GM18868 (cell line): ENCODE results near the gene ATOH8.

Experiments used
- ATAC-seq: cut with Tn5 transposase; IDR thresholded peaks from one replicate; pipeline ENCODE4 v1.9.1; 2021; ENCODE audit warnings: mild to moderate bottlenecking, moderate library complexity; ENCODE audit not compliant: unreplicated experiment

The ATOH8 gene

DNA sequence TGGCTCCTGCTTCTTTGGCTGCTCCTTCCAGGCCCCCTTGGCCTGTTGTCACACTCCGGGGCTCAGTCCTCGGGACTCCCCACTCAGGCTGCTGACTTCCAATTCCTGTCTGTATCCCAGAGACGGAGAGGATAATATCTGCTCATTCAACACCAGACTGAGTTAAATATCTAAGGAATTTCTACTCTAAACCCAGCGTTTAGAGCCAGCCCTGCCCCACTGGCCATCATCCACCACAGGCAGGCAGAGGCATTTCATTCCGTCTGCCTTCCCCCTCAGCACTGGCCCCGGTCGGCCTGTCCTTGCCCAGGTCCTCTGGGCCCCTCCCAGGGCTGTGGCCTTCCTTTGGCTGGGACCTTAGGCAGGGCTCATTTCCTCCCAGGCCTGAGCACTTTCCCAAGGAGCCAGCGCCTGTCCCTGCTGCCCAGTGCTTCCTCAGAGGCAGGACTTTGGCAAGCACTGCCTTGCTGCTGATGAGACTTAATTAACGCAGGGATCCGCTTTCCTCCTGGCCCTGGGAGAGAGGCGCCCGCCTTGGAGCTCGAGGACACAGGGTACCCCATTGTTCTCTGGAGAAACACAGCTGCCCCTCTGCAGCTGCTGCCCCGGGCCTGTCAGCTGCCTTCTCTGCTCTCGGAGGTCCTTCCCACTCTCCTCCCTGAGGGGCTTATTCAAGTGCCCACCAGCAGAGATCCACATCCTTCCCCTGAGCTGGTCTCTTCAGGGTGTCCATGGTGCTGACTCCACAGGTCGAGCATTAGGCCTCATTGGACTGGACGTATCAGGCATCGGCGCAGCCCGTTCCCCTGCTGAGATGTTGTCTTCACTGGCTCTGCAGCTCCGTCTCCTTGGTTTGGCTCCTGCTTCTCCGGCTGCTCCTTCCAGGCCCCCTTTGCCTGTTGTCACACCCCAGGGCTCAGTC lies 42.8 kb downstream of the ATOH8 start:
- ATAC-seq, result no peak

DNA sequence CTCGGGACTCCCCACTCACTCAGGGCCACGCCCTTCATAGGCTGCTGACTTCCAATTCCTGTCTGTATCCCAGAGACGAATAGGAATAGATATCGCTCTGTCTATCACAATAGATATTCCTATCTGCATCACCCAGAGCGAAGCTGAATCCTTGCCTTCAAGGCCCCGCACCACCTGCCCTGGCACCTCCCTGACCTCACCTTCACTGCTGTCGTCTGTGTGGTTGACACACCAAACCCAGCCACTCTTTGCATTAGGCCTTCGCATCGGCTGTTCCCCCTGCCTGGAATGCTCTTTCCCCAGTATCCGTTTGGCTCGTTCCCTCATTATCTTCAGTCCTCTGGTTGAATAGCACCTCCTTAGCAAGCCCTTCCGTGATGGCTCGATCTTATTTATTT lies 43.5 kb downstream of the ATOH8 start:
- ATAC-seq, result no peak

DNA sequence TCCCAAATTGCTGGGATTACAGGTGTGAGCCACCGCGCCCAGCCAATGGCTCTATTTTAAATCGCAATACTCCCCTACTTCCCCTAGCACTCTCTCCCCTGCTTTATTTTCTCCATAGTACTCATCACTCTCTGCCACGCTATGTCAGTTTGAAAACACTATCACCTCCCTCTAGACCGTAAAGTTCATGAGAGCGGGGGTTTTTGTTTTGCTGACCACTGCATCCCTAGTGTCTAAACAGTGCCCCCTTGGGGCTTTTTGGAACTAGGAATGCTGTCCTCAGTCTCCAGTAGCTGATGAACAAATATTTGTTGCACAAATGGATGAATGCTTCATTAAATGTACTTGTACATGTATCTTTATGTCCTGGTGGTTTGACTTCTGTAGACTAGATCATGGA lies 44.1 kb downstream of the ATOH8 start:
- ATAC-seq, result no peak

DNA sequence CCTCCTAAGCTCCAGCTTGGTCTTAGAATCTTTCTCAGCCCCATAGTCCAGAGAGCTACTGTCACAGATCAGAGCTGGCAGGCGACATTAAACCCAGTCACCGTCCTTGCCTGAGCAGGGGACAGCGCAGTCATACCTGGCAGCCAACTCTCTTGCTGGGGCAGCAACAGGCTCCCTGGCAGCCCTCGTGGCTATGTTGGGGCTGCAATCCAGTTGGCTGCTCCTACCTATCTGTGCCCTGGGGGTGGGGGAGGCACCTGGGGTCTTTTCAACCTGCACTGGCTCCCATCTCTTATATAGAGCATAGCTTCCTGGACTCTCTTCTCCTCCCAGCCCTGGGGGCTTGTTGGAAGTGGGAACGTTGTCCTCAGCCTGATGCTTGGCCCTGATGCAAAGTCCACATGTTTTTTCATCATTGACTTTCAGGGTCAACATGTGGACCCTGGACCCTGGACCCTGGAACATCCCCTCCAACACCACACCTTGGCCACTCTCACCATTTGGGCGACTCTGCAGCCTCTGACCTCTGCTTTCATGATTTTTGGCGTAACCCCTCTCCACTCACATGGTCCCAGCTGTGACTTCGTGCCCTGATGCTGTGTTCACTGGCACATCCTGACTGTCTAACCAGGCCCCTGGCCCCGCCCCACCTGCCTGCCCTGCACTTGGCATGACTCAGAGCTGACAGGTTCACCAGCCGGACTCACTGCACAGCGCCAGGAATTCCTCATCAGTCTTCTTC lies 45.6 kb downstream of the ATOH8 start:
- no peak for ATAC-seq

DNA sequence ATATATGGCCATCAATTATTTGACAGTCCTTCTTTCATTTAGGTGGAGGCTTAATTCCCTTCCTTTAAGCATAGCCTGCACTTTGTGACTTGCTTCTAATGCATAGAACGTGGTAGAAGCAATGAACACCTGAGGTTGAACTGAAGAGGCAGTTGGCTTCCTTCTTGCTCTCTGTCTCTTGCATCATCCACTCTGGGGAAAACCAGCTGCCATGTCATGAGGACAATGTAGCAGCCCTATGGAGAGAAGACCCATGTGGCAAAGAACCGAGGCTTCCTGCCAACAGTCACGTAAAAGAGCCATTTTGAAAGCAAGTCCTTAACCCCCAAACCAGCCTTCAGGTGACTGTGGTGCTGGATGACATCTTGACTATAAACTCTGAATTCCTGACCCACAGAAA lies 46.8 kb downstream of the ATOH8 start:
- no peak for ATAC-seq

DNA sequence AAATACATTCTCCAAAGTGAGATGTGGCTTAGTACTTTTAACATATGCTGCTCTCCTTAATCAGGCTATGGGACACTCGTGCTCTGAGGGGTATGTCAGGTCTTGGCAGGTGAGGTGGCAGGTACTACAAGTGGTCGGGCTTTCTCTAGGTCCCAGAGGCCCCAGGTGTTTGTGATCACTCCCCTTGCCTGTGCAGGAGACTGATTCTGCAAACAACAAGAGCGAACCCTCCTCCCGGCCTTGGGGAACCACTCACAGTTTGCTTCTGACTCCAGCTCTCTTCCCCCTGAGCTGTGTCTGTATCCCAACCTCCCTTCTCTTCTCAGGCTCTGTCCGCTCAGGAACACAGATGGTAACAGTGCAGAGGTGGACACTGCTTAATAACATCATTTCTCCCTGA lies 48.1 kb downstream of the ATOH8 start:
- no peak for ATAC-seq

DNA sequence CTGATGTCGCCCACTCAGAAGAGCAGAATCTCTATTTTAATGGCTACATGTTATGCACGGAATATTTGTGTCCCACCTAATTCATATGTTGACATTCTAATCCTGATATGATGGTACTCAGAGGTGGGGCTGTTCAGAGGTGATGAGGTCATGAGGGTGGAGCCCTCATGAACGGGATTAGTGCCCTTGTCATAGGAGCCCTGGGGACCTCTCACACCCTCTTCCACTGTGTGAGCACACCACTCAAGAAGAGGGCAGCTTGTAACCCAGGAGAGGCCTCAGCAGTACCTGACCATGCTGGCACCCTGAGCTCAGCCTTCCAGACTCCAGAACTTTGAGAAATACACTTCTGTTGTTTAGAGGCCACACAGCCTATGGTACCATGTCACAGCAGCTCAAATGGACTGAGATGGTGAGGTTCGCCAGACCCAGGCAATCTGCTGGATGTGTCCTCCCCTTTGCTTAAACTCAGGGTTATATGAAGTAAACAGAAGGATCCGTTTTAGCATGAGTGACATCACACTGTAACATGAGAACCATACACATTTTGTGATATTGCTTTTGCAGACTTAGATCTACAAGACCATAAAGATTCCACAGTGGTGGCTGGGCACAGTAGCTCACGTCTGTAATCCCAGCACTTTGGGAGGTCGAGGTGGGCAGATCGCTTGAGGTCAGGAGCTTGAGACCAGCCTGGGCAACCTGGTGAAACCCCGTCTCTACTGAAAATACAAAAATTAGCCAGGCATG lies 48.7 kb downstream of the ATOH8 start:
- no peak for ATAC-seq

DNA sequence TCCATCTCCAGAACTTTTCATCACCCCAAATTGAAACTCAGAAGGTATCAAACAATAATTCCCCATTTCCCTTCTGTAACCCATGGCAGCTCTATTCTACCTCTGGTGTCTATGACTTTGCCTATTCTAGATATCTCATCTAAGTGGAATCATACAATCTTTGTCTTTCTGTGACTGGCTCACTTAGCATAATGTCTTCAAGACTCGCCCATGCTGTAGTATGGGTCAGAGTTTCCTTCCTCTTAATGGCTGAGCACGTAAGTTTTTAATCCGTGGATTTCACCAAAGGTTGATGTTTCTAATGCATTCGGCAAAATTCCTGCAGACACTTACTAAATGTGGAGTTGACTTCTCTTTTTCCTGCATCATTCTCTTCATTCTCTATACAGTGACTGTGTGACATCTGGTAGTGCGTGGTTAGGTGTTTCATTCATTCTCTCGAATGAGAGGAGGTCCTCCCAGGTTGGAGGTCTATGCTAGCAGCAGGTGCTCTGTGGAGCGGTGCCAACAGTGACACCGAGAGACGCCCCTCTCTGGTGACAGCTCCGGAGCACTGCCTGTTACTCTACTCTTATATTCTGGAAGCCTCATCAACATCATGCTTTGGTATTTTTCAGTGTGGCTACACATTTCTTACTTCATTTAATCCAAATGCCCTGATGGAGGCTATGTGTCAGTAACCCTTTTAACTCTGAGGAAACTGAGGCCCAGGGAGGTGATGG lies 50.1 kb downstream of the ATOH8 start:
- no peak for ATAC-seq

DNA sequence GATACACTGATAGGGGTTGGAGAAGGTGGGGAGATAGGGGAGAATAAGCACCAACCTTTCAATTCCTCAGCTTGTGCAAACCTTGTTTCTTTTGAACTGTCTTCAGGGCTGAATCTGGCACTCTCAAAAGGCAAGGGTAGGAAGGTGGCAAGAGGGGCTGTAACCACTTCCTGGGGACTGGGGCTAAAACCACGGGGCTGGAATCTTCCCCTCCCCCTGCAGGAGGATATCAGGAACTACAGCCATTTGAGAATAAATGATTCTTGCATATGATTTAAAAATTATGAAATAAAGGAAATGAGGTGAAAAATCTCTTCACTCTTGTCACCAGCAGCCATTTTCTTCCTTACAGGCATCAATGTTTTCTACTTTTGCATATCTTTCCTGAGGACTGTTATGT lies 50.8 kb downstream of the ATOH8 start:
- no peak for ATAC-seq

DNA sequence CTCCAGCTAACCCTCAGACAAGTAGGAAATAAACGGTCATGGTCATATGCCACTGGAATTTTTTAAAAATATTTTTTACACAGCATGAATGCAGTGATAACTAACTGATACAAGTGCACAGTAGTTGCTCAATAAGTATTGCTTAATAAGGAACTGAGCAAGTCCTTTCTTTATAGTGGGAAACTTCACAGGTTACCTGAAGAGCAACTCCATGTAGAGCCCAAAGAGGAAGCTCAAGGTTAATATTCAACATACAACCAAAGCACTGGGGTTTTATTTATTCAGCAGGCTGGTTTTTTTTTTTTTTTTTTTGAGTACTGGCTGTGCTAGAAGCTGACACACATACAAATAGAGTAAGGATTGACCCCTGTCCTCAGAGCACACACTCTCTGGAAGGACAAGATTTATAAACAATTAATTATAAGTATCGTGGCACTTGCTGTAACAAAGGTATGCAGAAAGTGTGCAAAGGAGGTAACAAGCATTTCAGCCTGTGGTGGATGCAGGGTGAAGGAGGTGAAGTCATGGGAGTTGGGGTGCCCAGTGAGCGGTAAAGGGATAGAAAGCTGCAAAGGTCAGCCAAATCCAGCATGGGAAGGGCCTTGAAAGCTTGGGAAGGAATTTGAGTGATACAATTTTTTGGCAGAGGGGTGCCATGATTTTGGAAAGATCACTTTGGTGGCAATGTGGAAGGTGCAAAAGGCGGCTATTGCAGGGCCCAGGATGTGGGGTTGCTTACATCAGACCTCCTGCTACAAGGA lies 52.7 kb downstream of the ATOH8 start:
- ATAC-seq, result no peak

DNA sequence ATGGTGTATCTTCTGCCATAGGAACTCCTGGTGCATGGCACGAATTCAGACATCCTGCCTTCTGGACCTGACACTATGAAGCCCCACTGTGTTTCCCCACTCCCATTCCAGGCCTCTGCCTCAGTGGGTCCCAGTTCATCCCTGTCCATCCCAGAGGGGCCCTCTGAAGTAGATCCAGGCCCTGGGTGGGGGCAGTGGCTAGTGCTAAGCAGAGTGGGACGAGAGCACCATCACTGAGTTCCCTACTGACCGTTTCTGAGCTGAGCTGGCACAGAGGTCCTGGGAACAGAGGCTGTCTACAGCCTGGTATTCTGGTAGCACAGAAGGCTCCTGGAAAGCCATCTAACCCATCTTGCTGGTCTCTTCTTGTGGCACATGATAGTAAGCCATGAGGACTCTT lies 54.0 kb downstream of the ATOH8 start:
- ATAC-seq, result no peak

DNA sequence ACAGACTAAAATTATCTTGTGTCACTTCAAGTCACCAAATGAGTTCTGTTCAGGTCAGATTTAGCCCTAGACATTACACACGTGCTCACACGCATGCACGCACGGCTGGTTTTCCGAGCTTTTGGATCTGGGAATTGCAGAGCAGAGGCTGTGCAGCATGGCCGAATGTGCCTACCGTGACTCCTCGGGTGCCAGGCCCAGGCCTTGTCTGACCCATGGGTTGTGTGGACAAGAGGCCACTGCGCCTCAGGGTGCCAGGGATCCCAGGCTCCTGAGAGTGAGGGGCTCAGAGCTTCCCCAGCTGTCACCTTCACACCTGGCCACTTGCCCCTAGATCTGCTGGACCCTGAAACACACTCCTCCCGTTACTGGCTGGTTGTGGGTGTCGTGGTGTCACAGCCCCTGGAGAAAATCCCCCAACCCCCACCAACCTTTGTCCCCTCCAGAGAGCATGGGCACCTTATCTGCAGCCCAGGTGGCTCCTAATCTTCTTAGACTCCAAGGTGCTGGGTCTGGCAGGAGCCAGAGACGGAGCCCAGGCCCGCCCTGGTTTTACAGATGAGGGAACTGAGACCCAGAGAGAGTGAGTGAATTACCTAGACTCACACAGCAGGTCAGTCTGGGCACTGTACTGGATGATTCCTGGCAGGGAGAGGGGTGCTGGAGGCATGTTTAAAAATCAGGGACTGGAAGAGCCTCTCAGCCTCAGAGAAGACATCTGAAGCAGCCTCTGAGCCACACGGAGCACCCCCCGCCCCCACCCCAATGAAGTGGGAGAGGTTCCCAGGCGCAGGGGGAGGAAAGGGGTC lies 56.8 kb downstream of the ATOH8 start:
- ATAC-seq, result no peak

DNA sequence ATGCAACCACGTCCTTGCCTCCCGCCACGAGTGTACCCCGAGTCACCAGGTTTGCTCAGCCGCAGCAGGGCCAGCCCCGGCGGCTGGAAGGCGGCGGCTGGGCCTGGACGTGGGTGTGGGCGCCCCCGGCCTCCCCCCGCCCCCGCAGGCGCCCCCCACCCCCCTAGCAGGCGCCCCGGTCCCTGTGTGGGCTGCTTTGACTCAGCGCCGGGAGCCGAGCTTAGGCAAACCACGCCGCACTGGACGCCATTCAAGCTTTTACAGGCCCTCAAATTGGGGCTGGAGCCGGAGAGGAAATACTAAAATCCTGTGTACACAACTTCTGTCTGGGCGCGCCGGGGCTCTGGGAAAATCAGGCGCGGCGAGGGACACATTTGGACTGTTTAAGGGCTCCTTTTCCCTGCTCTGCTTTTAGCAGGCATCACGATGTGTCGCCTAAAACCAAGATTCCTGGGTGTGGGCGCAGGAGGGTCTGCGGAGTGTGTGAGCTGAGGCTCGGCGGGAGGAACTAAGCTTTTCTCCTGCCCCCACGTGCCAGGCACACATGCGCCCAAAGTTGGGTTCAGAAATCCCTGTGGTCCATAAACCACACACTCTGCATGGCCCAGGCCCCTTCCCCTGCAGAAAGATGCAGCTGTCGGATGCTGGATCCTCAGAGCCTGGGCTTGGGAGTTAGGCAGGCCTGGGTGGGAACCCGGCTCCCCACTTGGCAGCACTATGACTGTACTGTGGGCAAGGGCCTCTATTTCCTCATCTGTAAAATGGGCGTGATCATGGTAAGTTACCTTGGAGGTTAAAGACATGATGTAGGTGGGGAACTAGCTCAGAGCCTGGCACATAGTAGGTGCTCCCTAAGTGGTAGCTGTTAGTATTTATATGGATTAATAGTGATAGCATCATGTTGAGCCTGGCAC lies 57.6 kb downstream of the ATOH8 start:
- no peak for ATAC-seq

DNA sequence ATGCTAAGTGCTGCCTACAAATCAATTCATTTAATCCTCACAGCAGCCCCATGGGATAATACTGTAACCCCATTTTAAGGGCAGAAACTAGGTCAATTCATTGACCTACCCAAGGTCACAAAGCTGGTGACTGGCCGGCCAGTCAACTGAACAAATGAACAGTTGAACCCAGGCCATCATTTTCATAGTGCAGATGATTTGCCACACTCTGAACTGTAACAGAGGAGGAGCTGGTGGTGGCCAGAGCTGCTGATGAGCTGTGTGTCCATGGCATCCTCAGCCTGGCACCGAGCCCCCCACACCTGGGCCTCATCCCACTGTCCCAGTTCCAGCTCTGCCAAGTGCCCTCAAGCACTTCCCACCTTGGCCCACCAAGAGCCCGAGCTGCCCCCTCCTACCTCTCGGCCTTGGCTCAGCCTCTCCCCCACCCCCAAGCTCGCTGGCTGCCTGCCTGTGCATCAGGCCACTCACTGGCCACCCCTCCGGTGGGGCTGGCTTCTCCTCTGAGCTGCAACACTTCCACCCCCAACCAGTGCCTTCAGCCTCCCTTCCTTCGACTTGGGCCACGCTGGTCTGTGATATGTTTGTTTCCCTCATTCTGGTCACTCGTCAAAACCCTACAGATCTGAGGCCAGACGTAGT lies 58.4 kb downstream of the ATOH8 start:
- no peak for ATAC-seq

DNA sequence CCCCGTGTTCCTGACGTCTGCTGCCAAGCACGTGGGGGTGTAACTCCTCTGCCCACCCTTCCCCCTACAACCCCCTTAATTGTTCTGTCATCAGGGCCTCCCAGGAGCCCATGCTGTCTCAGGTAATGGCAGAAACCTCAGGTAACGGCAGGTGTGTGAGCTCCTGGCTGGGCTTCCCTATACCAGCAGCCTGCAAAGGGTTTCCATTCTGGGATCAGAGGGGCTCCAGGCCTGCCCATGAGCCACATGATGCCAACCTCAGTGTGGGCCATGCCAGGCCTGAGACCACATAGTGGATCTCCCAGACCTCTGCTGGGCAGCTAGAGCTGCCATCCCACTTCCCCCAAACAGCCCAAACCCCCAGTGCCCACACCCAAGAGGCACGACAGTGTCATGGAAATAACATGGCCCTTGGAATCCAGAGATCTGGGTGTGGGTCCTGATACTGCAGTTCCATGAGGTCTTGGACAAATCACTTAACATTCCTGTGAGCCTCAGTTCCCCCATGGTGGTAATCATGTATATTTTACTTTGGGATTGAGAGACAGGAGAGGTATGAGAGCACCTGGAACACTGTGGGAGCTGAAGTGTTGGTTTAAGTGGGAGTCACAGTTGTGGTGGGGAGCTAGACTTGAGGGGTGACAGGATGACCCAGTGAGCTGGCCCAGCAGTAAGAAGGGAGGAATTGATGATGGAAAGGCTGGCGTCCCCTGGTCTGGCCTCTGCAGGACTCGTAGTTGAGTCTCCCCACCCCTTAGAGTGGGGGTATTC lies 59.6 kb downstream of the ATOH8 start:
- no peak for ATAC-seq

DNA sequence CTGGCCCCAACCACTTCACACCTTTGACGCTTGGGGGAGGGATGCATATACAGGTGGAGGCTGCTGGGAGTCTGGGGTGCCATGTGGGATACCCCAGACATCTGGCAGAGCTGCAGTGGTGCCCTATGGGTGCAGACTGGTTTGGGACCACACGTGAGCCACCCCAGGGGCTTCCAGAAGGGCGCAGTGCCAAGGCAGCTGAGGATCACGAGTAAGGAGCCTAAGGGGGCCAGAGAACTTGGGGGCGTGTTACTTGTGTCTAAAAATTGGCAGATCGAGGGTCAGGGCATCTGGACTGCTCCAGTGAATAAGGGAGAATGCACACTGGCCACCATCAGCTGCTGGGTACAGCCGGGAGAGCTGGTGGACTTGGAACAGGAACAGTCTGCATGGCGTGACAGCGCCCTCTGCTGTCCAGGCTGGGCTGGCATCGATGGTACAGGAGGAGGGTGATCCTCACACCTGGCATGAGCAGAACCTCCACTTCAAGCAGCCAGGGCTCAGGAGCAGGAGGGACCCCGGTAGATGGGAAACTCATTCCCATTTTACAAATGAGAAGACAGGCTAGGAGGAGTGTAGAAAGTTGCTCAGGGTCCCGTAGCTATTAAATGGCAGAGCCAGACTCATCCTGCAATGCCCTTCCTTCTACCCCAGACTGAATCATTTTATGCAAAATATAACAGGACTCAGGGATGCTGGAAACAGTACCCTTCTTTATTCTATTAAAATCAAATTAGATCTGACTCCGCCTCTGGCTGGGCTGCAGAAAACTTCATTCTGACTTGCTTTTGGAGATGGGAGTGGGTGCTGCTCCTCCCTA lies 60.4 kb downstream of the ATOH8 start:
- peak; percentile 51 for ATAC-seq
